GM12878 (cell line): ENCODE data around the gene COL19A1.

Source experiments
- ATF3 ChIP-seq: IDR thresholded peaks from 2 replicates; pipeline ENCODE4 v1.6.1; 2011; ENCODE audit warnings: low read depth, mild to moderate bottlenecking, low read length, moderate library complexity, borderline replicate concordance; ENCODE audit errors: extremely low read depth
- ESRRA ChIP-seq: IDR thresholded peaks from 2 replicates; pipeline ENCODE4 v1.6.1; 2012; ENCODE audit warnings: mild to moderate bottlenecking, low read length, improper control_type of control experiment
- HDAC2 ChIP-seq: fragments of 200-600 bp; sonication (generic); IDR thresholded peaks from 2 replicates; pipeline ENCODE4 v1.6.1; 2017
- JUND ChIP-seq: IDR thresholded peaks from 2 replicates; pipeline ENCODE4 v1.6.1; 2012; ENCODE audit warnings: low read depth, mild to moderate bottlenecking, low read length, improper control_type of control experiment, moderate library complexity
- TF ChIP-seq, protein P1 (sequence below), 3 experiments: IDR thresholded peaks in 2 of 3; conservative IDR thresholded peaks in 1 of 3; 2 replicates each; pipeline ENCODE4 v1.5.1; 2011; ENCODE audit warnings: low read depth in 3 of 3, low read length in 3 of 3, mild to moderate bottlenecking in 3 of 3, control low read depth in 2 of 3, moderate library complexity in 2 of 3, inconsistent platforms in 1 of 3, mixed read lengths in 1 of 3; ENCODE audit not compliant: control insufficient read depth in 2 of 3, insufficient read depth in 1 of 3; ENCODE audit errors: extremely low read depth in 1 of 3
- TF ChIP-seq, protein P2 (sequence below): IDR thresholded peaks from 2 replicates; pipeline ENCODE4 v1.6.1; 2012; ENCODE audit warnings: mild to moderate bottlenecking, low read depth, low read length

- TF ChIP-seq, protein P1, sequence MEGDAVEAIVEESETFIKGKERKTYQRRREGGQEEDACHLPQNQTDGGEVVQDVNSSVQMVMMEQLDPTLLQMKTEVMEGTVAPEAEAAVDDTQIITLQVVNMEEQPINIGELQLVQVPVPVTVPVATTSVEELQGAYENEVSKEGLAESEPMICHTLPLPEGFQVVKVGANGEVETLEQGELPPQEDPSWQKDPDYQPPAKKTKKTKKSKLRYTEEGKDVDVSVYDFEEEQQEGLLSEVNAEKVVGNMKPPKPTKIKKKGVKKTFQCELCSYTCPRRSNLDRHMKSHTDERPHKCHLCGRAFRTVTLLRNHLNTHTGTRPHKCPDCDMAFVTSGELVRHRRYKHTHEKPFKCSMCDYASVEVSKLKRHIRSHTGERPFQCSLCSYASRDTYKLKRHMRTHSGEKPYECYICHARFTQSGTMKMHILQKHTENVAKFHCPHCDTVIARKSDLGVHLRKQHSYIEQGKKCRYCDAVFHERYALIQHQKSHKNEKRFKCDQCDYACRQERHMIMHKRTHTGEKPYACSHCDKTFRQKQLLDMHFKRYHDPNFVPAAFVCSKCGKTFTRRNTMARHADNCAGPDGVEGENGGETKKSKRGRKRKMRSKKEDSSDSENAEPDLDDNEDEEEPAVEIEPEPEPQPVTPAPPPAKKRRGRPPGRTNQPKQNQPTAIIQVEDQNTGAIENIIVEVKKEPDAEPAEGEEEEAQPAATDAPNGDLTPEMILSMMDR (IDR thresholded peaks at IDR 0.05 in 2 of 3, conservative IDR thresholded peaks at IDR 0.05 in 1 of 3; ENCODE audit: control insufficient read depth in 2 of 3, extremely low read depth in 1 of 3, insufficient read depth in 1 of 3, low read depth in 3 of 3, low read length in 3 of 3), result no peak
- TF ChIP-seq ESRRA (no peak), HDAC2 (no peak), ATF3 (no peak), JUND (no peak)
- TF ChIP-seq, protein P2, sequence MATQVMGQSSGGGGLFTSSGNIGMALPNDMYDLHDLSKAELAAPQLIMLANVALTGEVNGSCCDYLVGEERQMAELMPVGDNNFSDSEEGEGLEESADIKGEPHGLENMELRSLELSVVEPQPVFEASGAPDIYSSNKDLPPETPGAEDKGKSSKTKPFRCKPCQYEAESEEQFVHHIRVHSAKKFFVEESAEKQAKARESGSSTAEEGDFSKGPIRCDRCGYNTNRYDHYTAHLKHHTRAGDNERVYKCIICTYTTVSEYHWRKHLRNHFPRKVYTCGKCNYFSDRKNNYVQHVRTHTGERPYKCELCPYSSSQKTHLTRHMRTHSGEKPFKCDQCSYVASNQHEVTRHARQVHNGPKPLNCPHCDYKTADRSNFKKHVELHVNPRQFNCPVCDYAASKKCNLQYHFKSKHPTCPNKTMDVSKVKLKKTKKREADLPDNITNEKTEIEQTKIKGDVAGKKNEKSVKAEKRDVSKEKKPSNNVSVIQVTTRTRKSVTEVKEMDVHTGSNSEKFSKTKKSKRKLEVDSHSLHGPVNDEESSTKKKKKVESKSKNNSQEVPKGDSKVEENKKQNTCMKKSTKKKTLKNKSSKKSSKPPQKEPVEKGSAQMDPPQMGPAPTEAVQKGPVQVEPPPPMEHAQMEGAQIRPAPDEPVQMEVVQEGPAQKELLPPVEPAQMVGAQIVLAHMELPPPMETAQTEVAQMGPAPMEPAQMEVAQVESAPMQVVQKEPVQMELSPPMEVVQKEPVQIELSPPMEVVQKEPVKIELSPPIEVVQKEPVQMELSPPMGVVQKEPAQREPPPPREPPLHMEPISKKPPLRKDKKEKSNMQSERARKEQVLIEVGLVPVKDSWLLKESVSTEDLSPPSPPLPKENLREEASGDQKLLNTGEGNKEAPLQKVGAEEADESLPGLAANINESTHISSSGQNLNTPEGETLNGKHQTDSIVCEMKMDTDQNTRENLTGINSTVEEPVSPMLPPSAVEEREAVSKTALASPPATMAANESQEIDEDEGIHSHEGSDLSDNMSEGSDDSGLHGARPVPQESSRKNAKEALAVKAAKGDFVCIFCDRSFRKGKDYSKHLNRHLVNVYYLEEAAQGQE, result no peak
Measured at GRCh38 chr6:70246118-70246517, 379.8 kb downstream of the COL19A1 start.
